GM21526 (cell line): ENCODE results near the gene P2RX7.
A peak's percentile ranks its signal among the peaks of the same experiment; 100 is the strongest.

Experiments
- ATAC-seq: cut with Tn5 transposase; IDR thresholded peaks from one replicate; pipeline ENCODE4 v1.9.1; 2021; ENCODE audit warnings: moderate library complexity; ENCODE audit not compliant: unreplicated experiment, low FRiP score

The P2RX7 gene

DNA sequence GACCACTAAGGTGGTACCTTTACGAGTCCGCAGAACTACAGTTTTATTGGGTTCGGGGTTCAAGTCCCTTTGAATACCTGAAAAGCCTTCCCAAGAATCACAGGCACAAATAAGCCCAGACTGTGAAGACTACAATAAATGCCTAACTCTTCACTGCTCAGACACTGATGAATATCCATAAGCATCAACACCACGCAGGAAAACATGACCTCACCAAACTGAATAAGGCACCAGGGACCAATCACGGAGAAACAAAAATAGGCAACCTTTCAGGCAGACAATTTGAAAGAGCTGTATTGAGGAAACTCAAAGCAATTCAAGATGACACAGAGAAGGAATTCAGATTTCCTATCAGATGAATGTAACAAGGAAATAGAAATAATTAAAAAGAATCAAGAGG is 24.2 kb upstream of the P2RX7 start:
- ATAC-seq: no peak

DNA sequence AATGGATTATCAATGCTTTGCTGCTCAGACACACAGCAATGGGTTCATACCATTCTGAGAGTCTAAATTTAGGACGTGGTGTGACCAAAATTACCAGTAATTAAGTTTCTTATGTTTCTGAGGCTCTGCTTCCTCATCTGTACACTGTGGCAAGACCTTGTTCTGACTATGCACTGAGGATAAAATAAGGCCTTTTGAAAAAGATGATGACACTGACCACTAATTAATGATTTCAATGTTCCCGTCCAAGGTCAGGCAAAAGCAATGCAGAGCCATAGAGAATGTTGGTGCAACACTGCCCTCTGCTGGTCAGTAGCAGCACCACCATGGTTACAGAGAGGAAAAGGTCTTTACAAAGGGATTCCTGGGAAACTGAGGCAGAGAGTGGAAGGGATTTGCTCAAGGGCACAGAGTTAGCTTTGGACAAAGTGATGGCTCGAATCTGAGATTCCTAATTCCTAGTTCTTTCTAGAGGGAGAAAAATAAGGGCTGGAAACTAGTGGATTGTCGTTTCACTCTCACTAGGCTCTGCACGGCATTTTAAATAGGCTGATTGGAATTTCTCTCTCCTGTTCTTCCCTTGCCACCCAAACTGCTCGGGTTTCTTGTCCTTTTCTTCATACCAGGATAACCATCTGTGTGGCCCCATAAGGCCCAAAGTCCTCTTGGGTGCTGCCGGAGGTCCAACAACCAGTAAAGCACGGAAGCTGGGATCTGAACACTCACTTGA is 22.3 kb upstream of the P2RX7 start:
- ATAC-seq: no peak

DNA sequence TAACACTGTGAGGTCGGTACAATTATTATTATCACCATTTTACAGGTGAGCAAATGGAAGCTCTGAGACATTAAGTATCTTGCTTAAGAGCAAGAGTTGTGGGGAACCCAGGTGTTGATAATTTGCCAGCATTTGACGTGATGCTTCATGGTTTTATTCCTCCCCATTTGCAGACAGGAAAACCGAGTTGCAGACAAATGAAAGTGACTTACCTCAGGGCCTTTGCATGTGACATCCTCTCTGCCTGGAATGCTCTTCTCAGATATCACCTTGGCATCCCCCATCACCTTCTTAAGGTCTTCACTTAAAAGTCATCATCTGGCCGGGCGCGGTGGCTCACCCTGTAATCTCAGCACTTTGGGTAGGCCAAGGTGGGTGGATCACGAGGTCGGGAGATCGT is 21.0 kb upstream of the P2RX7 start:
- ATAC-seq: no peak

DNA sequence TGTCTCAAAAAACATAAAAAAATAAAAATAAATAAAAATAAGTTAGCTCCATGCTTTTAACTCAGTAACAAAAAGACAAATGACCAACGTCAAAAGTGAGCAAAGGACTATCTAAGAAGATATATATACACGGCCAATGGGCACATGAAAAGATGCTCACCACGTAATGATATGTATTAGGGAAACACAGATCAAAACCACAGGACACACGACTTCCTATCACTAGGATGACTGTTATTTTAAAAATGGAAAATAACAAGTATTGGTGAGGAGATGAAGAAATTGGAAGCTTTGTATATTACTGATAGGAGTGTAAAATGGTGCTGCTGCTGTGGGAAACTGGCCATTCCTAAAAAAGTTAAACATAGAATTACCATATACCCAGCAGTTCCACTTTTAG is 20.2 kb upstream of the P2RX7 start:
- ATAC-seq: no peak

DNA sequence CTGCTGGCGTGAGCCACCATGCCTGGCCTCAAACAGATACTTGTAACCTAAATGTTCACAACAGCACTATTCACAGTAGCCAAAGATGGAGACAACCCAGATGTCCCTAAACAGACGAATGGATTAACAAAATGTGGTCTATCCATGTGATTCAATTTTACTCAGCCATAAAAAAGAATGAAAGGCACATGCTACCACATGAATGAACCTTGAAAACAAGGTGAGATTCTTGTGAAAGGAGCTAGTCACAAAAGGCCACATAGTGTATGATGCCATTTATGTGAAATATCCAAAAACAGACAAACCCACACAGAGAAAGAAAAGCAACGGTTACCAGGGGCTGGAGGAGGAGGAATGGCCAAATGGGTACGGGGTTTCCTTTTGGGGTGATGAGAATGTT is 19.6 kb upstream of the P2RX7 start:
- no peak for ATAC-seq

DNA sequence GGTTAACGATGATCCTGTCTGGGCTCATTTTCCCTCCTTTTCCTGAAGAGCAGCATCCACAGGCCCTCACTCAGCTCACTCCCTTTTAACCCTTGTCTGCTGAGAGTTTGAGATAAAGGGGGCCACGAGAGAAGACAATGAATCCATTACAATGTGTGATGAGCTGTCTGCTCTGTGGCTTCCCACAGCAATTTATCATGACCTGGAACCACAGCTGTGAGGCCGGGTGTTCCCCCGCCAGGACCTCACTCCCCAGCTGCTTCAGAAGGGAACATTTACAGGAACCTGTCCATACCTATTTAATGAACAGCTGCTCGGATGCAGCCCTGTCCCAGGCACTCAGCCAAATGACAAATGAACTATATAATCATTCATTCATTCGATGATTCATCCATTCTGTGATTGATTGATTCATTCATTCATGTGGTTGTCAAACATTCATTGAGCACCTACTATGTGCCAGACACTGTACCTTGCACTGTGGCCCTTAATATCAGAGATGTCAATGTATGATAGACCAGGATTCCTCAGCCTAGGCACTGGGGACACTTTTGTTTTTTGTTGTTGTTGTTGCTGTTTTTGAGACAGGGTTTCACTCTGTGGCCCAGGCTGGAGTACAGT is 18.5 kb upstream of the P2RX7 start:
- no peak for ATAC-seq

DNA sequence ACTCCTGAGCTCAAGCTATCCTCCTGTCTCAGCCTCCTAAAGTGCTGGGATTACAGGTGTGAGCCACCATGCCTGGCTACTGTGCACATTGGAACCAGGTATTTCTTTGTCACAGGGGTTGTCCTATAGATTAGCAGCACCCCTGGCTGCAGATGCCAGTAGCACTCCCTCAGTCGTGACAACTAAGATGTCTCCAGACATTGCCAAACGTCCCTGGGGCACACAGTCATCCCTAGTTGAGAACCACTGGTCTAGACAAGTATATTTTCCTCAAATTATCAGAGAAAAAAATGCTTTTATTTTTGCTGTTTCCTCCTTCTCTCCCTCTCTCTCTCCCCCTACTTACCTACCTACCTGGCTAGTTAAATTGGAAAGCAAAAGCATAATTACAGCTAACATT is 17.9 kb upstream of the P2RX7 start:
- no peak for ATAC-seq

GRCh38 chr12:121115530-121115929 is 17.1 kb upstream of the P2RX7 start:
- no peak for ATAC-seq

DNA sequence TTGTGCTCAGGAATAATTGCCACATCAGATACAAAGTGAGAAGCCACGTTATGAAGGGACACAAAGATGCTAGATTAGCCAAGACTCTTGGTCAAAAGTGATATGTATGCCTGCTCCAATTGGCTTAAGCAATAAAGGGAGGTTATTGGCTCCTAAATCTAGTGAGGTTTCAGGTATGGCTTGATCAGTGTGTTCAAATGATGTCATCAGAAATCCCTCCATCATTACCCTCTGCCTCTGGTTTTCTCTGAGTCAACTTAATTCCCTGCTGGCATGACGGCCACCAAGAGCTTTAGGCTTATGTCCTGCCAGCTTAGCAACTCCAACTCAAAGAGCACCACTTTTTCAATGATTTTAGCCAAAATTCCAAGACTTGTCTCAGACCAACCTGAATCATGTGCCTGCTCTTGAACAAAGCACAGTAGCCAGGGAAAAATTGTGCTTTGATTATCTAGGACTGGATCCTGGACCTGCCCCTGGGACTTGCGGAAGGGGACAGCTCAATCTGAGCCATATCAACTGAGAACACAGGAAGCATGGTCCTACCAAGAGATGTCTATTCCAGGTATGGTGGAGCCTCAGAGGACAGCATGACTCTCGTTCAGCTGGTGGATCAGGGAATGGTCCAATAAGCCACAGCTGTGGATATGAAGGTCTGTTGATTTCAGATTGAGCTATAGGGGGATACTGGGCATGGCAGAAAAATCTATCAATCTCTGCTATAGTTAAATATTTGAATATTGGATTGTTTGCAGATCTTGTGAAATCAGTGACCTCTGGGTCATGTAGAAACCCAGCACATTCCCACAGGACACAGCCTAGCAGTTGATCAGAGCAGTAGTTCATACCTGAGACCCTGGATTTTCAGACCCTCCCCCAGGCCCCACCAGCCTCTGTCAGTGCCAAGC is 16.1 kb upstream of the P2RX7 start:
- ATAC-seq: no peak

- ATAC-seq: no peak
Measured at GRCh38 chr12:121117226-121117777, 15.4 kb upstream of the P2RX7 start.

DNA sequence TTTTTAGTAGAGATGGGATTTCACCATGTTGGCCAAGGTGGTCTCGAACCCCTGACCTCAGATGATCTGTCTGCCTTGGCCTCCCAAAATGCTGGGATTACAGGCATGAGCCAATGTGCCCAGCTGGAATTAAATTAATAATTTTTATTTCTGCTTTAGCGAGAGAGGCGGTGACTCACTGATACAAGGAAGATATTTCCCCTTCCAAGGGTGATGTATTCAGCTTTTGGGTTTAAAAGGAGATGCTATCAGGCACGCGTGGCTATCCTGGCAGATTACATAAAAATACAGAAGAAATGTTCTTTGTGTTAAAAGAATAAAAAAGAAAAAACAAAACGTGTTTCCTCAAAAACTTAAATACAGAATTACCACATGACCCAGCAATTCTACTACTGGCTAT is 12.4 kb upstream of the P2RX7 start:
- no peak for ATAC-seq

DNA sequence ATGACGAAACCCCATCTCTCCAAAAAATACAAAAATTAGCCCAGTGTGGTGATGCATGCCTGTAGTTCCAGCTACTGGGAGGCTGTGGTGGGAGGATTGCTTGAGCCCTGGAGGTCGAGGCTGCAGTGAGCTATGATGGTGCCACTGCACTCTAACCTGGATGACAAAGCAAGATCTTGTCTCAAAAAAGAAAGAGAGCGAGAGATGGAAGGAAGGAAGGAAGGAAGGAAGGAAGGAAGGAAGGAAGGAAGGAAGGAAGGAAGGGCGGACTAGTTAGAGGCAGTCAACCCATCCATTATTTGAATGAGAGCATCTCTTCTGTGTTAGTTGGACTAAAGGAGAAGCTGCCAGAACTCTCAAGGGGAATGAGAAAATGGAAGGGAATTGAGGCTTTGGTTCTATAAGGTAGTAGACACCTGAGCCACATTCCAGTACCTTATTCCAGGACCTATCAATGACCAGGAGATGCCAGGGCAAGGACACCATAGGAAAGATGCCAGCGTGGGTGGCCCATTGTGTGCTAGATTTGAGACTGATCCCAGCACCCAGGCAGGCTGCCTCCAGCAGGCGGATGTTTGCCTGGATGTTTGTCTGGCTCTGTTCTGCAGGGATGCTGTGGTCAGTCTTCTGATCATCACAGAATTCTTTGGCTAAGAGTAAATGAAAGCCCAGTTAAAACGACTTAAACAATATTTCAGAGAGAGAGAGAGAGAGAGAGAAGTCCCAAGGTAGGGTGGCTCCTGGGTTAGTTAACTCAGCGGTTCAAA is 11.5 kb upstream of the P2RX7 start:
- ATAC-seq: no peak

DNA sequence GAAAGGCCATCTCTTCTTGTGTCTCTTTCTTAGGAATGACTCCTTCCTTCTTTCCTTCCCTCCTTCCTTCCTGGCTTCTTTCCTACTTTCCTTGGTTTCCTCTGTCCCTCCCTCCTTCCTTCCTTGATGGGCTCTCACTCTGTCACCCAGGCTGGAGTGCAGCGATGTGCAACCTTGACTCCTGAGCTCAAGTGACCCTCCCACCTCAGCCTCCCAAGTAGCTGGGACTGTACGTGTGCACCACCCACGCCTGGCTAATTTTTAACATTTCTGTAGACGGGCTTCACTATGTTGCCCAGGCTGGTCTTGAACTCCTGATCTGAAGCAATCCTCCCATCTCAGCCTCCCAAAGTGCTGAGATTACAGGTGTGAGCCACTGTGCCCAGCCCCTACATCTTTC is 10.9 kb upstream of the P2RX7 start:
- no peak for ATAC-seq

DNA sequence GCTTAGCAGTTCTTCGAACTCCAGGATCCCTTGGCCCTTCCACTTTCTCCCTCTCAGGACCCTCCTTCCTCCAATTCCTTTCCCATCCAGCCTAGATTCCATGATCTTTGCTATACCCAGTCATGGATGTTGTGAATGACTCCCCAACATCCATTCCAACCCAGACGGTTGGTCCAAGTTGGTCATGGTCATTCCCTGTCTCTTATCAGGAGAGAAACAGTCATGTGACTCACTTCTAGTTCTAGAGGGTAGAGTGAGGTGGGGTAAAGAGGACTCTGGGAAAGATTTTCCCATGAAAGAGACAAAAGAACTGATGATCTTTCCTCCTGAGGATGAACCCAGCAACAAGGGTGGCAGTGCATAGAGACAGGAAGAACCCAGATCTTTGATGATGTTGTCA is 9.2 kb upstream of the P2RX7 start:
- no peak for ATAC-seq

- ATAC-seq: no peak
Measured at GRCh38 chr12:121124402-121125109, 8.1 kb upstream of the P2RX7 start.

DNA sequence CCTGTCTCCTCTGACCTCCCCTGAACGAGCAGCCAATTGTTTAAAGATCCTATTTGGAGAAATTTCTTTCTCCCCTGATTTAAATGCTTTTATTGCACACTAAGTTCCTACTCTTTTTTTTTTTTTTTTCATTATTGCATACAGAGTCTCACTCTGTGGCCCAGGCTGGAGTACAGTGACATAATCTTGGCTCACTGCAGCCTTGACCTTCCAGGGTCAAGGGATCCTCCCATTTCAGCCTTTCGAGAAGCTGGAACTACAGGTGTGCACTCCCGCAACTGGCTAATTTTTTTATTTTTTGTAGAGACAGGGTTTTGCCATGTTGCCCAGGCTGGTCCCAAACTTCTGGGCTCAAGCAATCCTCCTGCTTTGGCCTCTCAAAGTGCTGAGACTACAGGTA is 5.2 kb upstream of the P2RX7 start:
- no peak for ATAC-seq

DNA sequence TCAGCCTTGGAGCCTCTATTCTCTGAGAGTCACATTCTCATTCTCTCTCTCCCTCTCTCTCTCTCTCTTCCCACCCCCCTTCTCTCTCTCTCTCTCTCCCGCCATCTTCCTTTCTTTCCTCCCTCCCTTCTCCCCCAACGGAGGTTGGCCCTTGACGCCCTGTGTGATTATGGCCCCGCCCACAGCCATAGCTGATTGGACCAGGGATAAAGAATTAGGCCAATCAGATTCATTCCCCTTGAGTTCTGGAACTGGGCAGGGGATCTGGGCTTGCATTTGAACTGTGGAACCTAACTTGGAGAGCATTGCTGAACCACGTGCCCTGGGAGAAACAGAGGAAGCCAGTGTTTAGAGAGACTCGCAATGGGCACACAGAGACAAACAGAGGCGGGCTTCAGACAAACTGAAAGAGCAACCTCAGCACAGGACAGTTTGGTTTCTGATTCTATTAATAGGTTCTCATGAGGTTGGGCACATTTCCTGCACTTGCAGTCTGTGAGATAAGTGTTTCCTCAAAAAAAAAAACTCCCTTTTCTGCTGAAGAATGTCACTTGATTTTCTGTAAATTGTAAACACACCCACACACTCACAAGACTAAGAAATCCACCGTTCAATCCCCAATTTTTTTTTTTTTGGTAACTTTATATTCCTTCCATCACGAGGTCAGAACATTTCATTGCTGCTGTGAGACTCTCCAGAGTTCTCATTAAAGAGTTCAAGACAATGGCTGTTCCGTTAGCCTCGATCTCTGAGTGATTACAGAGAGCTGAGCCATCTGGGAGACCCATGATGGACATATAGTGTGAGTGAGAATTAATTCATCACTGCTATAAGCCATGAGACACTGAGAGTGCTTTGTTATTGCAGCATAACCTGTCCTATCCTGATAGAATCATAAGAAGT is 3.5 kb upstream of the P2RX7 start:
- ATAC-seq: peak; percentile 80

- ATAC-seq: no peak
Measured at GRCh38 chr12:121129811-121130147, 2.9 kb upstream of the P2RX7 start.

DNA sequence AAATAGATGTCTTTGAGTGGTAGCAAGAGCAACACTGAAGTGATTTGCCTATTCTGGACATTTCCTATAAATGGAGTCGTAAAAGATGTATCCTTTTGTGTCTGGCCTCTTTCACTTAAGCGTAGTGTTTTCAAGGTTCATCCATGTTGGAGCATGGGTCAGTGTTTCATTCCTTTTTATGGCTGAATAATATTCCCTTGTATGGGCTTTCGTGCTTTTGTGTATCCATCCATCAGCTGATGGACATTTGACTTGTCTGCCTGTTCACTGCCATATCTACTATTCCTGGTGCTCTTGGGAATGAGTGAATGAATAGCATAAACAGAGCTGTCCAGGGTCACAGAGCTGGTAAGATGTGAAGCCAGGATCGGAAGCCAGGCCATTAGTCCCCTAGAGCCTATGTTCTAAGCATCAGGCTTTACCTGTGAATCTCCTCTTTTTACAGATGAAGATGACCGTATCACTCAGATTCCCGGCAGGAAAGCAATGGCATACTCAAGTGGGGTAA is 1.8 kb upstream of the P2RX7 start:
- no peak for ATAC-seq
